GM23338 (cell line): ENCODE results near the gene TEFM. TPM values are rescaled to one million over a fixed set of nuclear protein-coding genes. Genes with fewer than 3 reads are reported as not detected.
A peak's percentile ranks its signal among the peaks of the same experiment; 100 is the strongest.

Experiments
- ATAC-seq: fragments of 200-7000 bp; cut with Tn5 transposase; 3 replicates; pipeline ENCODE4 v1.9.1; 2020
- DNase-seq: peaks from one replicate; pipeline ENCODE4 v3.0.0-alpha.2; 2015; ENCODE audit warnings: low spot score
- H2AFZ ChIP-seq: fragments of 200-600 bp; sonication (generic); 2 replicates; pipeline ENCODE4 v1.8.0; 2016; ENCODE audit warnings: antibody characterized with exemption, mild to moderate bottlenecking, moderate library complexity
- H3F3A ChIP-seq: fragments of 200-600 bp; sonication (generic); replicated peaks from 2 replicates; pipeline ENCODE4 v1.8.0; 2017; ENCODE audit warnings: antibody characterized with exemption, mixed run types, low read depth
- H3K27ac ChIP-seq: fragments of 200-600 bp; sonication (generic); 2 replicates; pipeline ENCODE4 v1.6.1; 2016; ENCODE audit warnings: low read depth
- H3K27me3 ChIP-seq: fragments of 200-600 bp; sonication (generic); 2 replicates; pipeline ENCODE4 v1.8.0; 2016; ENCODE audit warnings: mild to moderate bottlenecking, mixed run types, moderate library complexity; ENCODE audit not compliant: insufficient read depth
- H3K36me3 ChIP-seq: fragments of 200-600 bp; sonication (generic); 2 replicates; pipeline ENCODE4 v1.8.0; 2016; ENCODE audit warnings: mild to moderate bottlenecking; ENCODE audit not compliant: insufficient read depth
- H3K4me1 ChIP-seq: fragments of 200-600 bp; sonication (generic); 2 replicates; pipeline ENCODE4 v1.8.0; 2016; ENCODE audit warnings: mild to moderate bottlenecking, moderate library complexity; ENCODE audit not compliant: insufficient read depth
- H3K4me2 ChIP-seq: fragments of 200-600 bp; sonication (generic); 2 replicates; pipeline ENCODE4 v1.7.1; 2017; ENCODE audit warnings: mixed run types
- H3K4me3 ChIP-seq: fragments of 200-600 bp; sonication (generic); 2 replicates; pipeline ENCODE4 v1.6.1; 2016; ENCODE audit warnings: mixed run types
- H3K79me2 ChIP-seq: fragments of 200-600 bp; sonication (generic); replicated peaks from 2 replicates; pipeline ENCODE4 v1.8.0; 2017; ENCODE audit warnings: mild to moderate bottlenecking; ENCODE audit not compliant: insufficient read depth
- H3K9me2 ChIP-seq: fragments of 200-600 bp; sonication (generic); 2 replicates; pipeline ENCODE4 v1.8.0; 2017; ENCODE audit not compliant: insufficient read depth
- H4K20me1 ChIP-seq: fragments of 200-600 bp; sonication (generic); replicated peaks from 2 replicates; pipeline ENCODE4 v1.8.0; 2017; ENCODE audit warnings: mild to moderate bottlenecking; ENCODE audit not compliant: insufficient read depth
- H3K27ac Mint-ChIP-seq: 2 replicates; pipeline ENCODE4 v1.8.0; 2020; ENCODE audit warnings: inconsistent platforms, mild to moderate bottlenecking, moderate library complexity, mixed read lengths
- H3K27me3 Mint-ChIP-seq: 3 replicates; pipeline ENCODE4 v1.8.0; 2022; ENCODE audit warnings: low read depth, mild to moderate bottlenecking, moderate library complexity, mixed read lengths, inconsistent platforms; ENCODE audit not compliant: insufficient read depth, poor library complexity
- H3K36me3 Mint-ChIP-seq: 3 replicates; pipeline ENCODE4 v1.8.0; 2021; ENCODE audit warnings: low read depth, mild to moderate bottlenecking, inconsistent platforms, moderate library complexity, mixed read lengths
- H3K4me1 Mint-ChIP-seq: 3 replicates; pipeline ENCODE4 v1.8.0; 2020; ENCODE audit warnings: mild to moderate bottlenecking, inconsistent platforms, mixed read lengths
- H3K4me3 Mint-ChIP-seq: 3 replicates; pipeline ENCODE4 v1.8.0; 2021; ENCODE audit warnings: moderate library complexity, mild to moderate bottlenecking, inconsistent platforms, mixed read lengths
- H3K9me3 Mint-ChIP-seq: 3 replicates; pipeline ENCODE4 v1.8.0; 2020; ENCODE audit warnings: moderate library complexity, mild to moderate bottlenecking, inconsistent platforms, mixed read lengths
- CREB1 ChIP-seq: fragments of 250-450 bp; sonication (Bioruptor Pico); IDR thresholded peaks from 2 replicates; pipeline ENCODE4 v1.5.0; 2020; ENCODE audit warnings: low read depth, mild to moderate bottlenecking, moderate library complexity
- CTCF ChIP-seq, 2 experiments: fragments of 200-600 bp in 1 of 2; sonication (generic) in 1 of 2; conservative IDR thresholded peaks; 2 replicates each; pipeline versions ENCODE4 v1.5.1 to v1.6.1; 2016 to 2017; ENCODE audit warnings: antibody characterized with exemption in 2 of 2, low read depth in 2 of 2, mild to moderate bottlenecking in 2 of 2, moderate library complexity in 1 of 2
- ETS1 ChIP-seq: IDR thresholded peaks from 2 replicates; pipeline ENCODE4 v1.6.1; 2016; ENCODE audit warnings: antibody characterized with exemption
- EZH2phosphoT487 ChIP-seq: fragments of 200-600 bp; sonication (generic); IDR thresholded peaks from one replicate; pipeline ENCODE4 v1.8.1; 2018; ENCODE audit warnings: antibody characterized with exemption; ENCODE audit not compliant: unreplicated experiment
- JUNB ChIP-seq: IDR thresholded peaks from one replicate; pipeline ENCODE4 v1.6.1; 2016; ENCODE audit warnings: antibody characterized with exemption; ENCODE audit not compliant: unreplicated experiment
- NANOG ChIP-seq: IDR thresholded peaks from 2 replicates; pipeline ENCODE4 v1.6.1; 2016; ENCODE audit warnings: antibody characterized with exemption, borderline replicate concordance
- STAT1 ChIP-seq: IDR thresholded peaks from one replicate; pipeline ENCODE4 v1.6.1; 2016; ENCODE audit warnings: antibody characterized with exemption; ENCODE audit not compliant: unreplicated experiment
- ZNF331 ChIP-seq: fragments of 250-450 bp; sonication (Bioruptor Pico); IDR thresholded peaks from 2 replicates; pipeline ENCODE4 v1.5.0; 2020; ENCODE audit warnings: low read depth, mild to moderate bottlenecking, moderate library complexity
- polyA plus RNA-seq: library from polyadenylated mRNA; unstranded; fragments of >200 nt; fragmentation: Nextera tagmentation; extraction: Ambion mirVana; gene quantifications from 2 replicates; pipeline ENCODE4 v1.2.1, GENCODE V29; 2016
- total RNA-seq: library from RNA; depleted of rRNA; stranded (reverse); fragments of >200 nt; shearing (Covaris generic); gene quantifications from 2 replicates; pipeline ENCODE4 v1.2.3, GENCODE V29; 2014

Gene TEFM
- total and polyA plus RNA-seq, 2 experiments from 2014 or later = 15.9 to 33.3 TPM

GRCh38 chr17:30926516-30926915 is 20.5 kb upstream of the TEFM start:
- Histone ChIP-seq H3K27me3 (peaks cover 34% of the 10 kb centered on the region), H3K4me2 (no peak overlapping the region), H3K4me3 (no peak overlapping the region), H3K9me2 (0 out of 2 replicates have a peak, but pooled peaks cover 2% of the 10 kb centered on the region), H3K27ac (no peak overlapping the region), H3K36me3 (no peaks in the 10 kb centered on the region), H4K20me1 (no peaks in the 10 kb centered on the region), H3K79me2 (no peaks in the 10 kb centered on the region), H3K4me1 (peaks cover 1% of the 10 kb centered on the region; the same call in 1 of the 2 replicates), H2AFZ (no peak overlapping the region), H3F3A (no peaks in the 10 kb centered on the region; the same call in 1 of the 2 replicates)
- TF ChIP-seq STAT1 = no peak
- TF ChIP-seq JUNB = no peak
- no peak for TF ChIP-seq ZNF331 (CRISPR knock-in tag)
- no peak for TF ChIP-seq EZH2phosphoT487
- TF ChIP-seq ETS1 = no peak
- TF ChIP-seq CREB1 (CRISPR knock-in tag) = no peak
- TF ChIP-seq NANOG = no peak
- TF ChIP-seq CTCF (conservative IDR thresholded peaks at IDR 0.05; ENCODE audit: low read depth in 2 of 2) = no peak
- peaks cover 3% of the 10 kb centered on the region; the same call in 2 of the 3 replicates for H3K4me1 Mint-ChIP-seq
- no peak overlapping the region for H3K27ac Mint-ChIP-seq
- no peak for ATAC-seq
- H3K36me3 Mint-ChIP-seq = no peaks in the 10 kb centered on the region
- DNase-seq = no peak
- no peaks in the 10 kb centered on the region for H3K9me3 Mint-ChIP-seq
- H3K27me3 Mint-ChIP-seq = peaks cover 35% of the 10 kb centered on the region
- H3K4me3 Mint-ChIP-seq = no peak overlapping the region

- no peak for ATAC-seq
- no peak overlapping the region for H3K4me2 ChIP-seq
Observed at GRCh38 chr17:30924341-30924740, 18.3 kb upstream of the TEFM start.

More at GRCh38 chr17:30924341-30924740, 18.3 kb upstream of the TEFM start:
- peak in 1 of 2 experiments; percentile 13; a peak in 1 of 4 replicates for TF ChIP-seq CTCF (conservative IDR thresholded peaks at IDR 0.05; ENCODE audit: low read depth in 2 of 2)
- no peak for TF ChIP-seq CREB1 (CRISPR knock-in tag)
- Histone ChIP-seq H4K20me1 (no peaks in the 10 kb centered on the region), H3K9me2 (0 out of 2 replicates have a peak, but pooled peaks cover 2% of the 10 kb centered on the region), H3F3A (no peaks in the 10 kb centered on the region; the same call in 1 of the 2 replicates), H3K4me3 (no peak overlapping the region), H3K4me1 (peaks cover 10% of the 10 kb centered on the region; the same call in 1 of the 2 replicates), H3K36me3 (no peaks in the 10 kb centered on the region), H3K27me3 (peaks cover 46% of the 10 kb centered on the region), H3K79me2 (no peaks in the 10 kb centered on the region), H2AFZ (no peak overlapping the region), H3K27ac (no peak overlapping the region)
- no peak overlapping the region for H3K27ac Mint-ChIP-seq
- peaks cover 18% of the 10 kb centered on the region for H3K4me1 Mint-ChIP-seq
- no peaks in the 10 kb centered on the region; the same call in 2 of the 3 replicates for H3K9me3 Mint-ChIP-seq
- no peaks in the 10 kb centered on the region for H3K36me3 Mint-ChIP-seq
- H3K4me3 Mint-ChIP-seq = no peak overlapping the region
- H3K27me3 Mint-ChIP-seq = peaks cover 49% of the 10 kb centered on the region
- peak; percentile 24 for DNase-seq
